Keratinocyte (primary cell): Measurements from ENCODE around the gene PRKAG2. TPM values are rescaled to one million over a fixed set of nuclear protein-coding genes. Genes with fewer than 3 reads are reported as not detected.

Source experiments
- DNase-seq: peaks from one replicate; pipeline ENCODE4 v3.0.0-alpha.2; 2011; ENCODE audit warnings: low read depth, missing footprints, low spot score
- FAIRE-seq: peaks from 2 replicates; lab custom pipeline; 2011; peaks lifted over from hg19 to GRCh38; lab: Jason Lieb, UNC
- H2AFZ ChIP-seq: 2 replicates; pipeline ENCODE4 v1.6.0; 2012; ENCODE audit warnings: low read length, control low read depth, inconsistent platforms; ENCODE audit not compliant: control insufficient read depth
- H3K27ac ChIP-seq: 2 replicates; pipeline ENCODE4 v1.5.1; 2011; ENCODE audit warnings: low read length; ENCODE audit not compliant: control insufficient read depth, insufficient read depth
- H3K27me3 ChIP-seq: 3 replicates; pipeline ENCODE4 v1.6.0; 2011; ENCODE audit warnings: low read length; ENCODE audit not compliant: control insufficient read depth, insufficient read depth; ENCODE audit errors: extremely low read depth
- H3K36me3 ChIP-seq, 2 experiments: 2 replicates in 1 of 2; 3 replicates in 1 of 2; pipeline ENCODE4 v1.5.1; 2011; ENCODE audit warnings: low read length in 2 of 2, mild to moderate bottlenecking in 1 of 2; ENCODE audit not compliant: control insufficient read depth in 2 of 2, insufficient read depth in 2 of 2; ENCODE audit errors: extremely low read depth in 1 of 2
- H3K4me1 ChIP-seq: 3 replicates; pipeline ENCODE4 v1.5.1; 2011; ENCODE audit warnings: low read length; ENCODE audit not compliant: control insufficient read depth, insufficient read depth; ENCODE audit errors: extremely low read depth
- H3K4me2 ChIP-seq: 3 replicates; pipeline ENCODE4 v1.6.0; 2011; ENCODE audit warnings: low read depth, low read length; ENCODE audit not compliant: control insufficient read depth, insufficient read depth; ENCODE audit errors: extremely low read depth
- H3K4me3 ChIP-seq, 3 experiments: fragments of 200-600 bp in 1 of 3; sonication (generic) in 1 of 3; 2 replicates in 2 of 3; 3 replicates in 1 of 3; pipeline ENCODE4 v1.5.1; 2011 to 2016; ENCODE audit warnings: low read length in 3 of 3, mild to moderate bottlenecking in 3 of 3, control low read depth in 2 of 3, inconsistent platforms in 1 of 3, low read depth in 1 of 3, mixed read lengths in 1 of 3, mixed run types in 1 of 3, moderate library complexity in 1 of 3; ENCODE audit not compliant: control insufficient read depth in 2 of 3, insufficient read depth in 2 of 3; ENCODE audit errors: extremely low read depth in 1 of 3
- H3K79me2 ChIP-seq: 2 replicates; pipeline ENCODE4 v1.6.0; 2012; ENCODE audit warnings: low read length; ENCODE audit not compliant: control insufficient read depth, insufficient read depth
- H3K9ac ChIP-seq: 3 replicates; pipeline ENCODE4 v1.6.0; 2011; ENCODE audit warnings: low read length; ENCODE audit not compliant: control insufficient read depth, insufficient read depth; ENCODE audit errors: extremely low read depth
- H3K9me1 ChIP-seq: 3 replicates; pipeline ENCODE4 v1.6.0; 2011; ENCODE audit warnings: low read length; ENCODE audit not compliant: control insufficient read depth, insufficient read depth; ENCODE audit errors: extremely low read depth
- H3K9me3 ChIP-seq: 2 replicates; pipeline ENCODE4 v1.5.1; 2012; ENCODE audit warnings: low read depth, low read length; ENCODE audit not compliant: control insufficient read depth
- H4K20me1 ChIP-seq: 3 replicates; pipeline ENCODE4 v1.6.0; 2011; ENCODE audit warnings: low read length; ENCODE audit not compliant: control insufficient read depth, insufficient read depth; ENCODE audit errors: extremely low read depth
- CTCF ChIP-seq, 3 experiments: IDR thresholded peaks in 1 of 3; conservative IDR thresholded peaks in 1 of 3; optimal IDR thresholded peaks in 1 of 3; 2 replicates in 2 of 3; 3 replicates in 1 of 3; pipeline versions ENCODE3 to v1.5.1; 2011; ENCODE audit warnings: low read length in 3 of 3, mild to moderate bottlenecking in 3 of 3, moderate library complexity in 2 of 3, control low read depth in 1 of 3, inconsistent platforms in 1 of 3; ENCODE audit not compliant: insufficient read depth in 2 of 3; ENCODE audit errors: extremely low read depth in 1 of 3
- EZH2 ChIP-seq: IDR thresholded peaks from one replicate; pipeline ENCODE4 v1.6.1; 2012; ENCODE audit warnings: inconsistent platforms, mild to moderate bottlenecking, low read length, moderate library complexity
- dilution Hi-C: fragments of 300-500 bp; cut with MboI; formaldehyde crosslinking; loops from one replicate; pipeline ENCODE4 v1.7.0; 2020; ENCODE audit warnings: low sequenced_read_pairs; ENCODE audit not compliant: extremely low pct_ligation_motif_present
- polyA plus RNA-seq, 5 experiments: library from polyadenylated mRNA; depleted of rRNA in 3 of 5; stranded (reverse) in 3 of 5; stranded (forward) in 1 of 5; unstranded in 1 of 5; fragments of >200 nt; gene quantifications; 1 replicate in 1 of 5; 2 replicates in 3 of 5; 3 replicates in 1 of 5; pipeline versions ENCODE4 v1.2.1 to v1.2.3, GENCODE V29; 2011 to 2012; ENCODE audit warnings: missing spikeins in 2 of 5, low read depth in 1 of 5, low replicate concordance in 1 of 5

PRKAG2 gene
- polyA plus RNA-seq, 1 donor (not counting 4 experiments of a cell fraction or from before 2014, with no cell fraction given): 39.5 TPM

DNA sequence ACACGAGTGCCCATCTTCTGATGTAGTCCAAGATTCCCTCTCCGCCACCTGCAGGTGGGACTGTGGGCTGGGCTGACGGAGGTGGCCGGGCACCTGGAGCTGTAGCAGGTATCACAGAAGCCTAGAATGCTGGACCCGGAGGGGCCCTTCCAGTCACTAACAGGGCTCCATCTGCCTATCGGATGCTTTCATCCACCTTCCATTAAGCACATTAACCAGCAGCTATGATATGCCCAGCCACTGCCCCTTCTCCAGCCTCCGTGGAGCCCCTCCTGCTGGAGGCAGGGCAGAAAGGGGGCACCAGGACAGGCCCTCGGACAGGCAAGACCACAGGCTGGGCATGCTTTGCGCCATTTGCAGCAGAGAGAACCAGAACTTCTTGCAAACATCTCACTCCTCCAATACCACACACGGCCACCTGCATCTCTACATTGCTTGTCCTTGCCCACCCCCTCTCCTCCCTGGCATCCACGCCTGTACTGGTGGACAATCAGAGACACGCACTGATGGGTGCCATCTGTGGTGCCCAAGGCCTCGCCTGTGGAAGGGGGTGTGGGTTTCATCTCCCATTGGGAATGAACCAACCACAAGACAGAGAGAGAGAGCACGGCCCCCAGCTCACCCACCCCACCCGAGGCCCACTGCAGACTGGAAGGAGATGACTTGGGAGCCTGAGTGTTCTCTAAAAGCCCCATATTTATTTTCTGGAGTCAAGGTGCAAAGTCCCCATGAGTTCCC lies 16.8 kb downstream of the PRKAG2 start:
- Histone ChIP-seq H3K36me3 (no peaks in the 10 kb centered on the region), H3K9me3 (no peaks in the 10 kb centered on the region), H3K4me3 (no peak overlapping the region), H3K9ac (no peak overlapping the region), H3K27ac (no peak overlapping the region), H3K27me3 (peaks cover 3% of the 10 kb centered on the region), H2AFZ (no peak overlapping the region), H4K20me1 (no peaks in the 10 kb centered on the region), H3K9me1 (no peaks in the 10 kb centered on the region), H3K4me1 (no peaks in the 10 kb centered on the region), H3K4me2 (no peak overlapping the region), H3K79me2 (no peaks in the 10 kb centered on the region)
- TF ChIP-seq CTCF (optimal IDR thresholded peaks at IDR 0.05 in 1 of 3, IDR thresholded peaks at IDR 0.05 in 1 of 3, conservative IDR thresholded peaks at IDR 0.05 in 1 of 3; ENCODE audit: extremely low read depth in 1 of 3, insufficient read depth in 2 of 3, low read length in 3 of 3): no peak
- TF ChIP-seq EZH2: no peak
- dilution Hi-C loops: no loop called here
- DNase-seq (no peak), FAIRE-seq (no peak)

DNA sequence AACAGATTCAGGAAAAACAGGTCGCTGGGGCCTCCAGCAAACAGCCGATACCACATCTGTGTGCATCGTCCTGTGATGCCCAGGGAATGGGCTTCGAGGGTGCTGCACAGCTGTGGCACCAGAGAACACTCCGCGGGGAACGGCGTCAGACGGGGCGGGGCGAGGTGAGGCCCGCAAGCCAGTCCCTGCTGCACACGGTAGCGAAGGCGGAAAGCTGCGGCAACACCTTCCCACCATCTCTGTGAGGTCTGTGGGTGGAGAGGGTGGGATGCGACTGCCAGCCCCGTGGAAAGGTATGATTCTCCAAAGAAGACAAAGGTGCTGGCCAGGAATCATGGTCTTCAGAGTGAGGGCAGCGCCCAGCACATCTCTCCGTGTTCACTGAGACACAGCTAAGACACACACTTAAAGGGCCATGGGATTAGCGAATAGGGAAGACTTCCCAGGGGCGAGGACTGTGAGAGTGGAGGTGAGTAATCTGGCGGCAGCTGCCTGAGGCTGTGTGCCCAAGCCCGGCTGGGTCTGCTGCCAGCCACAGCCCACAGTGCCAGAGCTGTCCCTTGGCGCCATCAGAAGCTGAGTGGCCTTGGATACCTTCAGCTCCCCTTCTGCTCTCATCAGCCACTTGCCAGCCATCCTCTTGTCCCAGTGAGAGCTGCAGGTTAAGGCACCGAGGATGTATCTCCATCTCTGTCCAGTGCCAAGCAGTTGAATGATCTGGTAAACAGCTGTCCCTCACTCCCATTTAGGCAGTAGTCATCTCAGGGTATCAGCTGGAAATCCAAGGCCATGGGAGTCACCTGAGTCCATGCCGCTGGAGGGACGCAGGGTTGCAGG lies 17.6 kb downstream of the PRKAG2 start:
- H3K9me1 ChIP-seq: no peaks in the 10 kb centered on the region
- no peaks in the 10 kb centered on the region for H4K20me1 ChIP-seq
- no peak for FAIRE-seq
- H3K27me3 ChIP-seq: peaks cover 3% of the 10 kb centered on the region
- DNase-seq: no peak
- TF ChIP-seq EZH2 (no peak), CTCF (optimal IDR thresholded peaks at IDR 0.05 in 1 of 3, IDR thresholded peaks at IDR 0.05 in 1 of 3, conservative IDR thresholded peaks at IDR 0.05 in 1 of 3; ENCODE audit: extremely low read depth in 1 of 3, insufficient read depth in 2 of 3, low read length in 3 of 3) (no peak)
- no peaks in the 10 kb centered on the region for H3K36me3 ChIP-seq
- no peaks in the 10 kb centered on the region for H3K4me1 ChIP-seq
- dilution Hi-C loops: no loop called here
- H3K4me2 ChIP-seq: no peak overlapping the region
- no peak overlapping the region for H3K9ac ChIP-seq
- no peaks in the 10 kb centered on the region for H3K79me2 ChIP-seq
- H3K27ac ChIP-seq: no peak overlapping the region
- H3K4me3 ChIP-seq: no peak overlapping the region
- H2AFZ ChIP-seq: no peak overlapping the region
- no peaks in the 10 kb centered on the region for H3K9me3 ChIP-seq
